Tibial nerve (tissue), 4 donors: ENCODE data around the gene MBD5.

ENCODE experiments used
- CTCF ChIP-seq, 5 experiments: fragments of 200-600 bp in 3 of 5; fragments of 450-650 bp in 2 of 5; sonication (generic) in 3 of 5; IDR thresholded peaks; one replicate each; pipeline ENCODE4 v1.5.1; 2016 to 2019; ENCODE audit warnings: antibody characterized with exemption in 5 of 5, mild to moderate bottlenecking in 3 of 5, moderate library complexity in 2 of 5
- EP300 ChIP-seq, 2 donors: sonication (generic); formaldehyde crosslinking; IDR thresholded peaks; one replicate each; pipeline ENCODE4 v1.6.1; 2017; ENCODE audit warnings: antibody characterized with exemption in 2 of 2, mild to moderate bottlenecking in 1 of 2
- POLR2A ChIP-seq, 2 donors: fragments of 450-650 bp; IDR thresholded peaks; one replicate each; pipeline ENCODE4 v1.6.1; 2017; ENCODE audit warnings: antibody characterized with exemption in 2 of 2, mild to moderate bottlenecking in 2 of 2, moderate library complexity in 2 of 2

- no peak for TF ChIP-seq CTCF (IDR thresholded peaks at IDR 0.05)
- no peak for TF ChIP-seq POLR2A (IDR thresholded peaks at IDR 0.05)
- TF ChIP-seq EP300 (IDR thresholded peaks at IDR 0.05), result no peak
Measured at GRCh38 chr2:148521181-148521580, 500.3 kb downstream of the MBD5 start.
